PC-9 (cell line): ENCODE results near the gene PTS. TPM values are rescaled to one million over a fixed set of nuclear protein-coding genes. Genes with fewer than 3 reads are reported as not detected.
A peak's percentile ranks its signal among the peaks of the same experiment; 100 is the strongest.

ENCODE experiments used
- BruUV-seq: library from RNA; stranded (reverse); fragments of 400-500 nt; replicated peaks from 2 replicates; lab custom pipeline; 2021; lab: Mats Ljungman, UMichigan
- CTCF ChIA-PET: fragments of 300-600 bp; sonication (Branson Sonifier 250); formaldehyde crosslinking; loops from one replicate; lab custom pipeline; 2022; ENCODE audit warnings: antibody characterized with exemption; lab: Charles Lee
- POLR2A ChIA-PET: fragments of 300-600 bp; sonication (Branson Sonifier 250); formaldehyde crosslinking; loops from one replicate; lab custom pipeline; 2022; ENCODE audit warnings: antibody characterized with exemption; ENCODE audit not compliant: unreplicated experiment; lab: Charles Lee
- DNase-seq, 2 experiments: peaks; one replicate each; pipeline versions ENCODE4 v3.0.0 to v3.0.0-alpha.2; 2015 to 2022; ENCODE audit warnings: mixed read lengths in 1 of 2
- H2AFZ ChIP-seq: fragments of 200-600 bp; sonication (generic); 2 replicates; pipeline ENCODE4 v1.8.1; 2017; ENCODE audit warnings: antibody characterized with exemption
- H3F3A ChIP-seq: fragments of 200-600 bp; sonication (generic); 2 replicates; pipeline ENCODE4 v1.8.1; 2017; ENCODE audit warnings: antibody characterized with exemption, mild to moderate bottlenecking, low read depth; ENCODE audit not compliant: insufficient read depth
- H3K27ac ChIP-seq: fragments of 200-600 bp; sonication (generic); 2 replicates; pipeline ENCODE4 v1.6.1; 2016; ENCODE audit warnings: mixed run types
- H3K27me3 ChIP-seq: fragments of 200-600 bp; sonication (generic); 2 replicates; pipeline ENCODE4 v1.6.1; 2016; ENCODE audit warnings: low read depth, mixed run types; ENCODE audit not compliant: insufficient read depth
- H3K36me3 ChIP-seq: fragments of 200-600 bp; sonication (generic); 2 replicates; pipeline ENCODE4 v1.6.1; 2016; ENCODE audit warnings: low read depth, mixed run types
- H3K4me1 ChIP-seq: fragments of 200-600 bp; sonication (generic); replicated peaks from 2 replicates; pipeline ENCODE4 v1.6.1; 2016; ENCODE audit warnings: mixed run types; ENCODE audit not compliant: insufficient read depth
- H3K4me2 ChIP-seq: fragments of 200-600 bp; sonication (generic); 2 replicates; pipeline ENCODE4 v1.6.1; 2017; ENCODE audit warnings: mixed run types
- H3K4me3 ChIP-seq: fragments of 200-600 bp; sonication (generic); 2 replicates; pipeline ENCODE4 v1.6.1; 2016; ENCODE audit warnings: mixed run types
- H3K79me2 ChIP-seq: fragments of 200-600 bp; sonication (generic); 2 replicates; pipeline ENCODE4 v1.6.1; 2017; ENCODE audit warnings: low read depth, mixed run types
- H3K9me2 ChIP-seq: fragments of 200-600 bp; sonication (generic); 2 replicates; pipeline ENCODE4 v1.8.1; 2017; ENCODE audit warnings: mild to moderate bottlenecking; ENCODE audit not compliant: insufficient read depth
- H3K9me3 ChIP-seq: fragments of 200-600 bp; sonication (generic); 2 replicates; pipeline ENCODE4 v1.8.1; 2016; ENCODE audit warnings: low read depth; ENCODE audit not compliant: insufficient read depth
- H4K20me1 ChIP-seq: fragments of 200-600 bp; sonication (generic); 2 replicates; pipeline ENCODE4 v1.8.1; 2017; ENCODE audit not compliant: insufficient read depth
- CTCF ChIP-seq: fragments of 200-600 bp; sonication (generic); conservative IDR thresholded peaks from 2 replicates; pipeline ENCODE4 v1.6.1; 2017; ENCODE audit warnings: mixed run types, antibody characterized with exemption, mild to moderate bottlenecking, moderate library complexity
- EZH2 ChIP-seq: fragments of 200-600 bp; sonication (generic); IDR thresholded peaks from 2 replicates; pipeline ENCODE4 v1.8.0; 2017; ENCODE audit warnings: antibody characterized with exemption, low read depth
- intact Hi-C: fragments of 100-400 bp; cut with micrococcal nuclease; formaldehyde crosslinking; loops from one replicate; pipeline ENCODE4 v1.10.0; 2022; ENCODE audit not compliant: unreplicated experiment
- total RNA-seq: library from RNA; stranded (reverse); gene quantifications from 2 replicates; pipeline ENCODE4 v1.2.3, GENCODE V29; 2021

The PTS gene
- total RNA-seq, 1 experiment from 2014 or later: 43.0 TPM

- H3K36me3 ChIP-seq: no peaks in the 10 kb centered on the region
- H3K27ac ChIP-seq: no peak overlapping the region
- no peaks in the 10 kb centered on the region for H3K79me2 ChIP-seq
- H3F3A ChIP-seq: no peaks in the 10 kb centered on the region
- H3K9me2 ChIP-seq: no peaks in the 10 kb centered on the region
- peak overlapping the region; percentile 52 for H2AFZ ChIP-seq
- CTCF ChIA-PET: interaction anchor here (0.6 to 1.7 kb wide), 12 partner anchors 8 to 435 kb away, joined by 3 to 26 read pairs (median 7); no protein-coding TSS in a partner anchor
- no peaks in the 10 kb centered on the region for H3K27me3 ChIP-seq
- no peaks in the 10 kb centered on the region for H3K9me3 ChIP-seq
- peak; percentile 54 to 73 for DNase-seq
- peak overlapping the region; percentile 72 for H3K4me2 ChIP-seq
- intact Hi-C loops: loop anchor here (1.0 to 2.0 kb wide), 6 partner anchors 54 to 678 kb away; partner anchors contain the start of genes CFAP68, FDXACB1, PTS and SIK2
- H4K20me1 ChIP-seq: no peaks in the 10 kb centered on the region
- TF ChIP-seq CTCF: peak; percentile 81
- no peak for TF ChIP-seq EZH2
- peak overlapping the region; percentile 34 for H3K4me3 ChIP-seq
- no TSS peak for BruUV-seq
- H3K4me1 ChIP-seq: peaks cover 15% of the 10 kb centered on the region
- POLR2A ChIA-PET: interaction anchor here (0.6 kb wide), 1 partner anchor 676 kb away, joined by 3 read pairs; no protein-coding TSS in a partner anchor
Measured at GRCh38 chr11:112280268-112281126, 54.3 kb downstream of the PTS start.

- intact Hi-C loops: loop anchor here (2.0 kb wide), 3 partner anchors 55 to 679 kb away; partner anchors contain the start of genes PTS and SIK2
- no peak overlapping the region for H3K27ac ChIP-seq
- no peak for TF ChIP-seq CTCF
- no peak for TF ChIP-seq EZH2
- no peaks in the 10 kb centered on the region for H3K36me3 ChIP-seq
- H3K27me3 ChIP-seq: no peaks in the 10 kb centered on the region
- no peak overlapping the region for H3K4me2 ChIP-seq
- H3K79me2 ChIP-seq: no peaks in the 10 kb centered on the region
- no peaks in the 10 kb centered on the region for H3K9me2 ChIP-seq
- CTCF ChIA-PET: interaction anchor here (0.6 kb wide), 1 partner anchor 298 kb away, joined by 5 read pairs; no protein-coding TSS in a partner anchor
- no peak overlapping the region for H2AFZ ChIP-seq
- H3K4me3 ChIP-seq: no peak overlapping the region
- H3K4me1 ChIP-seq: peaks cover 15% of the 10 kb centered on the region
- POLR2A ChIA-PET: no interaction called here
- no peak for DNase-seq
- H3K9me3 ChIP-seq: no peaks in the 10 kb centered on the region
- no peaks in the 10 kb centered on the region for H3F3A ChIP-seq
- BruUV-seq: no TSS peak
- H4K20me1 ChIP-seq: no peaks in the 10 kb centered on the region
Measured at GRCh38 chr11:112281726-112282125, 55.5 kb downstream of the PTS start.

Other genes starting within 250 kb of the PTS start
- 27.8 and 44.9 TPM in 2 replicates for gene DLAT, start 201.0 kb upstream of the PTS start, total RNA-seq
- gene PIH1D2, start 152.4 kb upstream of the PTS start, total RNA-seq: 2.0 and 4.8 TPM in 2 replicates
- gene NKAPD1, start 152.1 kb upstream of the PTS start, total RNA-seq: 16.5 and 17.6 TPM in 2 replicates
- gene TIMM8B, start 139.7 kb upstream of the PTS start, total RNA-seq: 42.4 and 44.3 TPM in 2 replicates
- 99.5 and 122 TPM in 2 replicates for gene SDHD, start 139.6 kb upstream of the PTS start, total RNA-seq
- 42.8 and 59.1 TPM in 2 replicates for gene IL18, start 62.3 kb upstream of the PTS start, total RNA-seq
- not detected in 2 replicates for gene TEX12, start 59.1 kb upstream of the PTS start, total RNA-seq
- gene BCO2, start 50.9 kb upstream of the PTS start, total RNA-seq: 3.0 and 3.3 TPM in 2 replicates
- not detected in 2 replicates for gene PLET1, start 34.4 kb downstream of the PTS start, total RNA-seq